Measurements from ENCODE around the gene PRKAR1B.

The PRKAR1B gene

GRCh38 chr7:751826-752225, 24.7 kb upstream of the PRKAR1B start:
- H3K27me3 ChIP-seq (ENCODE audit: insufficient read depth, insufficient read length), result no peaks in the 10 kb centered on the region
- peaks cover 84% of the 10 kb centered on the region for H3K36me3 ChIP-seq (ENCODE audit: insufficient read depth, insufficient read length, low read length)
- no peak overlapping the region for H3K9ac ChIP-seq (ENCODE audit: insufficient read length, low read depth)
- no peaks in the 10 kb centered on the region for H3K9me3 ChIP-seq (ENCODE audit: insufficient read depth, low read length)
- H3K4me3 ChIP-seq (ENCODE audit: insufficient read length, low read depth), result no peak overlapping the region
- H3K4me1 ChIP-seq (ENCODE audit: insufficient read depth, insufficient read length), result peaks cover 2% of the 10 kb centered on the region
- DNase-seq (ENCODE audit: low read depth, low spot score), result no peak
- TF ChIP-seq ZNF274 (IDR thresholded peaks at IDR 0.05; ENCODE audit: low read depth, low read length) (no peak), YY1 (IDR thresholded peaks at IDR 0.05; ENCODE audit: insufficient read depth, insufficient read length) (no peak), SUZ12 (IDR thresholded peaks at IDR 0.05; ENCODE audit: extremely low read depth, insufficient read depth, insufficient read length) (no peak)

DNA sequence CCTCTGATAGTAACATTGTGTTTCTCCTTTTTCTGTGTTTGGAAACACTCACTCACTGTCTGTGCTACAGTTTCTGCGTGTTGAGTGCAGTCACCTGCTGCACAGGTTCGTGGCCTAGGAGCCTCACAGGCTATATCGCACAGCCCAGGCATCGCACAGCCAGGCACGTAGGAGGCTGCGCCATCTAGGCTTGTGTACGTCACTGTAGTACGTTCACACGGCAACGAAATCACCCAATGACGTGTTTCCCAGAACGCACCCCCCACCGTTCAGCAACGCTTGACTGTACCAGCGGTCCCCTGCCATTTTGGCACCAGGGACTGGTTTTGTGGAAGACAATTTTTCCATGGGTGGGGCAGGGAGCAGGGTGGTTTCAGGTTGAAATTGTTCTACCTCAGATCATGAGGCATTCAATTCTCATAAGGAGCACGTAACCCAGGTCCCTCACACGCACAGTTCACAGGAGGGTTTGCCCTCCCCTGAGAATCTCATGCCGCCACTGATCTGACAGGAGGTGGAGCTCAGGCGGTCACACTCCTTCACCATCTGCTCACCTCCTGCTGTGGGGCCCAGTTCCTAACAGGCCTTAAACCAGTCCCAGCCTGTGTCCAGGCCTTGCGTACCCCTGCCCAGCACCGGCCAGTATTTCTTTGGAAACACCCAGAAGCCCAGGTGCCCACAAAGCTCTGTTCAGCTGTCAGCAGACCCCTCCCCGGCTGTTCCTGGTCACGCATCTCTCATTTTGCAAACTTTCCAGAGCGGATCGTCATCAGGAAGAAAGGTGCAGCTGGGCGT, 23.2 kb upstream of the PRKAR1B start:
- DNase-seq (ENCODE audit: low read depth, low spot score), result no peak
- Histone ChIP-seq H3K27me3 (ENCODE audit: insufficient read depth, insufficient read length) (no peaks in the 10 kb centered on the region), H3K9me3 (ENCODE audit: insufficient read depth, low read length) (no peaks in the 10 kb centered on the region), H3K36me3 (ENCODE audit: insufficient read depth, insufficient read length, low read length) (peaks cover 77% of the 10 kb centered on the region), H3K4me3 (ENCODE audit: insufficient read length, low read depth) (no peak overlapping the region), H3K9ac (ENCODE audit: insufficient read length, low read depth) (no peak overlapping the region), H3K4me1 (ENCODE audit: insufficient read depth, insufficient read length) (peaks cover 2% of the 10 kb centered on the region)
- TF ChIP-seq SUZ12 (IDR thresholded peaks at IDR 0.05; ENCODE audit: extremely low read depth, insufficient read depth, insufficient read length), result no peak
- no peak for TF ChIP-seq YY1 (IDR thresholded peaks at IDR 0.05; ENCODE audit: insufficient read depth, insufficient read length)
- no peak for TF ChIP-seq ZNF274 (IDR thresholded peaks at IDR 0.05; ENCODE audit: low read depth, low read length)

GRCh38 chr7:749140-749551, 22.1 kb upstream of the PRKAR1B start:
- Histone ChIP-seq H3K36me3 (ENCODE audit: insufficient read depth, insufficient read length, low read length) (peaks cover 73% of the 10 kb centered on the region), H3K4me3 (ENCODE audit: insufficient read length, low read depth) (no peak overlapping the region), H3K9me3 (ENCODE audit: insufficient read depth, low read length) (no peaks in the 10 kb centered on the region), H3K27me3 (ENCODE audit: insufficient read depth, insufficient read length) (no peaks in the 10 kb centered on the region), H3K9ac (ENCODE audit: insufficient read length, low read depth) (no peak overlapping the region), H3K4me1 (ENCODE audit: insufficient read depth, insufficient read length) (peaks cover 2% of the 10 kb centered on the region)
- no peak for DNase-seq (ENCODE audit: low read depth, low spot score)
- no peak for TF ChIP-seq ZNF274 (IDR thresholded peaks at IDR 0.05; ENCODE audit: low read depth, low read length)
- TF ChIP-seq SUZ12 (IDR thresholded peaks at IDR 0.05; ENCODE audit: extremely low read depth, insufficient read depth, insufficient read length), result no peak
- no peak for TF ChIP-seq YY1 (IDR thresholded peaks at IDR 0.05; ENCODE audit: insufficient read depth, insufficient read length)

DNA sequence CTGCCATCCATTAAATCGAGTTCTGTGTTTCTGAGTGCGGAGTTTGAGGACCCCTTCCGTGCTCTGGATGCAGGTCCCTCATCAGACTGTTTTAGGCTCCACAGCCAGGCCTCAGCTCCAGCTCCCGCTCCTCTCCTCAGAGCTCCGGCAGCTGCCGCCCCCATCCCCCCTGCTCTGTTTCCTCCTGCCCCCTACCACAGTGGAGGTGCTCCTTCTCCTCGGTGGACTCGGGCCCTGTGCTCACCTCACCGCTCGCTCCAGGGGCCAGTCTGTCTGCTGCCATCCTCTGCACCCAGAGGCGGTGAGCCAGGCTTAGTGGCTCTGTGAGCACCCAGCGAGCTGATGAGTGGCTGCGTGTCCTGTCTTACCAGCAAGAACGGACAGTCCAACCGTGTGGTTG, 21.4 kb upstream of the PRKAR1B start:
- no peak for TF ChIP-seq SUZ12 (IDR thresholded peaks at IDR 0.05; ENCODE audit: extremely low read depth, insufficient read depth, insufficient read length)
- no peak for TF ChIP-seq YY1 (IDR thresholded peaks at IDR 0.05; ENCODE audit: insufficient read depth, insufficient read length)
- TF ChIP-seq ZNF274 (IDR thresholded peaks at IDR 0.05; ENCODE audit: low read depth, low read length), result no peak
- Histone ChIP-seq H3K4me3 (ENCODE audit: insufficient read length, low read depth) (no peak overlapping the region), H3K4me1 (ENCODE audit: insufficient read depth, insufficient read length) (peaks cover 2% of the 10 kb centered on the region), H3K36me3 (ENCODE audit: insufficient read depth, insufficient read length, low read length) (peaks cover 67% of the 10 kb centered on the region), H3K9ac (ENCODE audit: insufficient read length, low read depth) (no peak overlapping the region), H3K27me3 (ENCODE audit: insufficient read depth, insufficient read length) (no peaks in the 10 kb centered on the region), H3K9me3 (ENCODE audit: insufficient read depth, low read length) (no peaks in the 10 kb centered on the region)
- no peak for DNase-seq (ENCODE audit: low read depth, low spot score)

GRCh38 chr7:747186-747585, 20.1 kb upstream of the PRKAR1B start:
- no peak for DNase-seq (ENCODE audit: low read depth, low spot score)
- Histone ChIP-seq H3K27me3 (ENCODE audit: insufficient read depth, insufficient read length) (no peaks in the 10 kb centered on the region), H3K4me3 (ENCODE audit: insufficient read length, low read depth) (no peak overlapping the region), H3K36me3 (ENCODE audit: insufficient read depth, insufficient read length, low read length) (peaks cover 64% of the 10 kb centered on the region), H3K9me3 (ENCODE audit: insufficient read depth, low read length) (no peaks in the 10 kb centered on the region), H3K4me1 (ENCODE audit: insufficient read depth, insufficient read length) (peaks cover 2% of the 10 kb centered on the region), H3K9ac (ENCODE audit: insufficient read length, low read depth) (no peak overlapping the region)
- no peak for TF ChIP-seq ZNF274 (IDR thresholded peaks at IDR 0.05; ENCODE audit: low read depth, low read length)
- no peak for TF ChIP-seq YY1 (IDR thresholded peaks at IDR 0.05; ENCODE audit: insufficient read depth, insufficient read length)
- no peak for TF ChIP-seq SUZ12 (IDR thresholded peaks at IDR 0.05; ENCODE audit: extremely low read depth, insufficient read depth, insufficient read length)

DNA sequence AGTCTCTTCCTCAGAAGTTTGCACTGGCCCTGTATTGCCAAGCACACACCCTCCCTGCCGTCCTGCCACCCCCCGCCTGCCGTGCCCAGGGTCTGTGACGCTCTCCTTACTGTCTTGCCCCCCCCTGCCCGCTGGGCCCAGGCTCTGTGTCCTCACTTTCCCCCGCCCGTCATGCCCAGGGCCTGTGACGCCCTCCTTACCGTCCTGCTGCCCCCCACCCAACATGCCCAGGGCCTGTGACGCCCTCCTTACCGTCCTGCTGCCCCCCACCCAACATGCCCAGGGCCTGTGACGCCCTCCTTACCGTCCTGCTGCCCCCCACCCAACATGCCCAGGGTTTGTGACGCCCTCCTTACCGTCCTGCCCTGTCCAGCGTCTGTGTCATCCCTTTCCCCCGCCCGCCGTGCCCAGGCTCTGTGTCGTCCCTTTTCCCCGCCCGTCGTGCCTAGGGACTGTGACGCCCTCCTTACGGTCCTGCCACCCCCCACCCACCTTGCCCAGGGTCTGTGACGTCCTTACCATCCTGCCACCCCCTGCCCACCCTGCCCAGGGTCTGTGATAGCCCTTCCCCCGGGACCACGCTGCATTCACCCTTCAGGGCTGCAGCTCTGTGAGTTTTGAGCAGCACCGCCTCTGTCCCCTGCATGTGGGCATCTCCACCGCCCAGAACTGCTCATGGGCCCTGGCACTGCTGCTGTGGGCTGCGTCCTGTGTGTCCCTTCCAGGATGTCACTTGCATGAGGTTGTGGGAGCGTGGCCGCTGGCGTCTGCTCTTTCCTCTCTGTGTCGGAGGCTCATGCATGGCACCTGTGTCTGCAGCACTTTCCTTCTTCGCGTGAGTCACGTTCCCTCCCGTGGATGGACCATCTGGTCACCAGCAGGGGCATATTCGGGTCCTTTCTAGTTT, 19.3 kb upstream of the PRKAR1B start:
- H3K36me3 ChIP-seq (ENCODE audit: insufficient read depth, insufficient read length, low read length), result peaks cover 65% of the 10 kb centered on the region
- no peak for TF ChIP-seq YY1 (IDR thresholded peaks at IDR 0.05; ENCODE audit: insufficient read depth, insufficient read length)
- TF ChIP-seq ZNF274 (IDR thresholded peaks at IDR 0.05; ENCODE audit: low read depth, low read length), result no peak
- no peak for TF ChIP-seq SUZ12 (IDR thresholded peaks at IDR 0.05; ENCODE audit: extremely low read depth, insufficient read depth, insufficient read length)
- H3K27me3 ChIP-seq (ENCODE audit: insufficient read depth, insufficient read length), result no peaks in the 10 kb centered on the region
- no peaks in the 10 kb centered on the region for H3K9me3 ChIP-seq (ENCODE audit: insufficient read depth, low read length)
- peaks cover 2% of the 10 kb centered on the region for H3K4me1 ChIP-seq (ENCODE audit: insufficient read depth, insufficient read length)
- H3K4me3 ChIP-seq (ENCODE audit: insufficient read length, low read depth), result no peak overlapping the region
- DNase-seq (ENCODE audit: low read depth, low spot score), result no peak
- no peak overlapping the region for H3K9ac ChIP-seq (ENCODE audit: insufficient read length, low read depth)

Data from NT2/D1 (cell line).